Ovary (tissue), 9 donors: ENCODE data around the gene ZBTB2. TPM values are rescaled to one million over a fixed set of nuclear protein-coding genes. Genes with fewer than 3 reads are reported as not detected.

ENCODE experiments used
- DNase-seq, 5 donors: peaks; one replicate each; pipeline ENCODE4 v3.0.0-alpha.2; 2019 to 2020
- H3K27ac ChIP-seq, 2 donors: fragments of 200-600 bp; one replicate each; pipeline versions ENCODE4 v1.5.1 to v1.8.0; 2019 to 2022
- H3K27me3 ChIP-seq: fragments of 200-600 bp; one replicate; pipeline ENCODE4 v1.8.0; 2022
- H3K36me3 ChIP-seq: fragments of 200-600 bp; sonication (generic); one replicate; pipeline ENCODE4 v1.5.1; 2019
- H3K4me1 ChIP-seq: one replicate; pipeline ENCODE4 v1.8.1; 2013; ENCODE audit warnings: mild to moderate bottlenecking, moderate library complexity; ENCODE audit not compliant: insufficient read depth
- H3K4me3 ChIP-seq: fragments of 200-600 bp; sonication (generic); one replicate; pipeline ENCODE4 v1.5.1; 2017
- H3K9me3 ChIP-seq, 2 donors: fragments of 200-600 bp in 1 of 2; sonication (generic) in 1 of 2; one replicate each; pipeline versions ENCODE4 v1.5.1 to v1.8.1; 2013 to 2019; ENCODE audit warnings: mild to moderate bottlenecking in 1 of 2, moderate library complexity in 1 of 2
- EP300 ChIP-seq: sonication (generic); formaldehyde crosslinking; IDR thresholded peaks from one replicate; pipeline ENCODE4 v1.6.1; 2017; ENCODE audit warnings: antibody characterized with exemption
- POLR2A ChIP-seq: fragments of 450-650 bp; IDR thresholded peaks from one replicate; pipeline ENCODE4 v1.6.1; 2017; ENCODE audit warnings: antibody characterized with exemption, mild to moderate bottlenecking, moderate library complexity
- WGBS, 3 donors: extraction: QIAGEN DNeasy Blood & Tissue Kit in 1 of 3; methylation state at CpG; one replicate each; pipeline versions ENCODE4 v1.1.5 to v1.1.7; 2013 to 2017; 5-methylcytosine and 5-hydroxymethylcytosine counted together
- intact Hi-C, 4 donors: fragments of 100-400 bp; cut with DNase I; formaldehyde crosslinking; loops; one replicate each; pipeline versions ENCODE4 v1.11.0 to v1.15.1; 2022 to 2023
- polyA plus RNA-seq, 2 donors: library from polyadenylated mRNA; stranded (reverse); fragments of 200-250 nt in 1 of 2; fragments of 350-450 nt in 1 of 2; fragmentation: Illumina TruSeq in 1 of 2; extraction: RNeasy Lipid Tissue Mini Kit (QIAGEN cat#74804) in 1 of 2; gene quantifications; one replicate each; pipeline ENCODE4 v1.2.3, GENCODE V29; 2013 to 2014
- total RNA-seq, 7 donors: library from RNA; depleted of rRNA in 2 of 7; stranded (reverse); fragments of >200 nt in 2 of 7; fragmentation: NEBNext Ultra II Directional in 3 of 7; extraction: Animal tissue kit (Norgen Biotek cat#: 25700) in 3 of 7; gene quantifications; one replicate each; pipeline versions ENCODE4 v1.1.0 to v1.2.4, GENCODE V29; 2016 to 2023
- TF ChIP-seq, protein P1 (sequence below), 3 donors: fragments of 450-650 bp in 2 of 3; fragments of 200-600 bp in 1 of 3; IDR thresholded peaks; one replicate each; pipeline versions ENCODE4 v1.5.1 to v1.8.0; 2016 to 2022; ENCODE audit warnings: antibody characterized with exemption in 3 of 3, mild to moderate bottlenecking in 1 of 3
- donor health status: DM: no; HTN: no; CAD: no; lungs with moderate emphysema.
- donor health status: DM: no; HTN: no; CAD: no.
- donor health status: Bipolar disorder and iron deficiency.
- donor health status: DM: yes; HTN: yes; CAD: no.
- donor health status: DM: no; HTN: no; CAD: no.
- donor health status: DM: yes; HTN: yes; CAD: no.

The ZBTB2 gene
- total and polyA plus RNA-seq, 9 donors: 8.8 to 31.2 (median 18.3) TPM

DNA sequence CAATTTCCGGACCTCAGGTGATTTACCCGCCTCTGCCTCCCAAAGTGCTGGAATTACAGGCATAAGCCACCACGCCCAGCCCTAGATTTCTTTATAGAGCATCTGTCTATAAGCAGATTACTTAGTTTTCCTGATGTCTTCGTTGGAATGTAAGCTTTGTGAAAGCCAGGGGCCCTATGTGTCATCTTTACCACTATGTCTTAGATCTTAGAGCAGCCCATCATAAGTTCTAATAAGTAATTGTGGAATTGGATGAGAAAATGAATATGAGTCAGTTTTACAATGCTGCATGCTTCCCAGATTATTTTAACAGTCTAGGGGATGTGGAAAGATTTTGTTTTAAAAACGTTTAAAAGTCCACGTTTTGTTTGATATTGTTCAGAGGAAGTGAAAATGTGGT, 9.1 kb upstream of the ZBTB2 start:
- WGBS, 3 donors: 60 to 69% (median 64%) methylated on average over 6 of the region's 6 CpGs
- no peaks in the 10 kb centered on the region for H3K9me3 ChIP-seq
- H3K27ac ChIP-seq: no peak overlapping the region
- no peaks in the 10 kb centered on the region for H3K36me3 ChIP-seq
- DNase-seq: no peak
- H3K4me1 ChIP-seq: peaks cover 6% of the 10 kb centered on the region
- no peaks in the 10 kb centered on the region for H3K27me3 ChIP-seq
- intact Hi-C loops: no loop called here
- TF ChIP-seq, protein P1, sequence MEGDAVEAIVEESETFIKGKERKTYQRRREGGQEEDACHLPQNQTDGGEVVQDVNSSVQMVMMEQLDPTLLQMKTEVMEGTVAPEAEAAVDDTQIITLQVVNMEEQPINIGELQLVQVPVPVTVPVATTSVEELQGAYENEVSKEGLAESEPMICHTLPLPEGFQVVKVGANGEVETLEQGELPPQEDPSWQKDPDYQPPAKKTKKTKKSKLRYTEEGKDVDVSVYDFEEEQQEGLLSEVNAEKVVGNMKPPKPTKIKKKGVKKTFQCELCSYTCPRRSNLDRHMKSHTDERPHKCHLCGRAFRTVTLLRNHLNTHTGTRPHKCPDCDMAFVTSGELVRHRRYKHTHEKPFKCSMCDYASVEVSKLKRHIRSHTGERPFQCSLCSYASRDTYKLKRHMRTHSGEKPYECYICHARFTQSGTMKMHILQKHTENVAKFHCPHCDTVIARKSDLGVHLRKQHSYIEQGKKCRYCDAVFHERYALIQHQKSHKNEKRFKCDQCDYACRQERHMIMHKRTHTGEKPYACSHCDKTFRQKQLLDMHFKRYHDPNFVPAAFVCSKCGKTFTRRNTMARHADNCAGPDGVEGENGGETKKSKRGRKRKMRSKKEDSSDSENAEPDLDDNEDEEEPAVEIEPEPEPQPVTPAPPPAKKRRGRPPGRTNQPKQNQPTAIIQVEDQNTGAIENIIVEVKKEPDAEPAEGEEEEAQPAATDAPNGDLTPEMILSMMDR (IDR thresholded peaks at IDR 0.05): no peak
- TF ChIP-seq EP300 (no peak), POLR2A (no peak)
- H3K4me3 ChIP-seq: no peak overlapping the region

DNA sequence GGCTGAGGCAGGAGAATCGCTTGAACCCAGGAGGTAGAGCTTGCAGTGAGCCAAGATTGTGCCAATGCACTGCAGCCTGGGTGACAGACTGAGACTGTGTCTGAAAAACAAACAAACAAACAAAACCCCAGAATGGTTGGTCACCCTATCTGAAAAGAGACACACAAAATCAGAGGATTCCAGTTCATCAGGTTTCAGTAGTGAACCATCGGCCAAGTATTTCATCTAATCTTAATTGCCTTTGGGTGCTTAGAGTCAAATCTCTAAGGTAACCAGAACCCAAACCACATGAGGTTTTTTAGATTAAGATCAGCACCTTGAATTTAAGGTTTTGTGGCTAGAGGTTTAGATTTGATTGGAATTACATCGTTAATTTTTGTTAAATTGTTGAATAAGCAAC, 8.3 kb upstream of the ZBTB2 start:
- intact Hi-C loops: no loop called here
- TF ChIP-seq EP300: no peak
- TF ChIP-seq POLR2A: no peak
- TF ChIP-seq, protein P1 (IDR thresholded peaks at IDR 0.05): no peak
- no peaks in the 10 kb centered on the region for H3K27me3 ChIP-seq
- H3K36me3 ChIP-seq: no peaks in the 10 kb centered on the region
- H3K4me1 ChIP-seq: peaks cover 6% of the 10 kb centered on the region
- no peak for DNase-seq
- H3K4me3 ChIP-seq: no peak overlapping the region
- H3K27ac ChIP-seq: no peak overlapping the region
- 84 to 91% (median 90%) methylated on average over 3 of the region's 3 CpGs for WGBS, 3 donors
- no peaks in the 10 kb centered on the region for H3K9me3 ChIP-seq

DNA sequence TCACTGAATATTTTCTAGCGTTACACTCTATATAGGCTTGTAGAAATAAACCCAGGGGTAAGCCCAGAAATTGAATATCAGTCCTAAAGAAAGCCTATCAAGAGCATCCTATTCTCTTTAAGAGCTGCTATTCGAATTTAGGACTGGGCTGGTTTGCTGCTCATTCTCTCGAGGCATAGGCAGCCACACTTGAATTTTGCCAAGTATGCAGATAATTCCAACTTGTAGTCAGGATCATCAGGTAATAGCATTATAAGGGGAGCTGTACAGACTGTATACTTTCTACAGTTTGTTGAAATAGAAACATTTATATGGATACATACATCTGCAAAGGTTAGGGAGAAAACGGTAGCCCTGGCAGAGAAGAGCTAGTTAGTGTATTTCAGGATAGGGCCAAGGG, 2.1 kb upstream of the ZBTB2 start:
- Histone ChIP-seq H3K9me3 (no peaks in the 10 kb centered on the region), H3K4me1 (peaks cover 6% of the 10 kb centered on the region), H3K4me3 (no peak overlapping the region), H3K36me3 (no peaks in the 10 kb centered on the region), H3K27me3 (no peaks in the 10 kb centered on the region), H3K27ac (no peak overlapping the region)
- intact Hi-C loops: no loop called here
- no peak for DNase-seq
- TF ChIP-seq, protein P1 (IDR thresholded peaks at IDR 0.05): no peak
- TF ChIP-seq EP300 (no peak), POLR2A (no peak)
- WGBS, 3 donors: 42 to 48% (median 47%) methylated on average over 4 of the region's 4 CpGs

DNA sequence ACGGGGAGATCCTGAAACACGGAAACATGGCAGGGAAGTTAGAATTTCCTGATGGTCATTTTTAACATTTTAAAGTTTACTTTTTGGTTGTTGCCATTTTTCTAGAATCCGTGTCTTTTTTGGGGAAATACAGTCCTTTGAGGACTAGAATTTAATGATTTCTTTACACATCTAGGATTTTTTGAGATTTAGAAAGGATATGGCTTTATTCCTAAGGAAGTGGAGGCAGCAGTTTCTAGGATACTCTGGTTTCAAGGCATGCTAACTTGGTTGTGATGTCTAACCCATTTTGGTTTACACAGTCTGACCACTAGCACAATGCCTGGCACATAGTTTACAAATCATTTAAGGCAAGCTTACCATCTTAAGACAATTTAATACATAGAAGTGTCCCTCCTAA, 1.1 kb upstream of the ZBTB2 start:
- intact Hi-C loops: no loop called here
- Histone ChIP-seq H3K27ac (peak overlapping the region in 1 of 2 donors; percentile 99), H3K36me3 (no peaks in the 10 kb centered on the region), H3K9me3 (no peaks in the 10 kb centered on the region), H3K4me3 (peak overlapping the region; percentile 99), H3K27me3 (no peaks in the 10 kb centered on the region), H3K4me1 (peaks cover 3% of the 10 kb centered on the region)
- TF ChIP-seq, protein P1 (IDR thresholded peaks at IDR 0.05): no peak
- TF ChIP-seq EP300: no peak
- TF ChIP-seq POLR2A: no peak
- 2 to 3% (median 3%) methylated on average over 3 of the region's 3 CpGs for WGBS, 3 donors
- no peak for DNase-seq
